Activated naive CD8-positive, alpha-beta T cell treated with anti-CD3 and anti-CD28 coated beads for 36 hours (primary cell): Measurements from ENCODE around the gene PJA1. TPM values are rescaled to one million over a fixed set of nuclear protein-coding genes. Genes with fewer than 3 reads are reported as not detected.
A peak's percentile ranks its signal among the peaks of the same experiment; 100 is the strongest.

Experiments
- DNase-seq: peaks from one replicate; pipeline ENCODE4 v3.0.0; 2021
- H3K27ac Mint-ChIP-seq: one replicate; pipeline ENCODE4 v1.8.0; 2022; ENCODE audit warnings: mild to moderate bottlenecking, moderate library complexity, mixed read lengths
- H3K27me3 Mint-ChIP-seq: one replicate; pipeline ENCODE4 v1.8.0; 2022; ENCODE audit warnings: mild to moderate bottlenecking, mixed read lengths
- H3K36me3 Mint-ChIP-seq: one replicate; pipeline ENCODE4 v1.8.0; 2021; ENCODE audit warnings: mild to moderate bottlenecking, mixed read lengths
- H3K4me1 Mint-ChIP-seq: one replicate; pipeline ENCODE4 v1.8.0; 2021; ENCODE audit warnings: mixed read lengths
- H3K4me3 Mint-ChIP-seq: one replicate; pipeline ENCODE4 v1.8.0; 2022; ENCODE audit warnings: mild to moderate bottlenecking, moderate library complexity, mixed read lengths
- H3K9me3 Mint-ChIP-seq: one replicate; pipeline ENCODE4 v1.8.0; 2022; ENCODE audit warnings: mixed read lengths
- total RNA-seq, 2 experiments: library from RNA; stranded (reverse); gene quantifications; one replicate each; pipeline ENCODE4 v1.2.3, GENCODE V29; 2021

The PJA1 gene
- 10 to 100 TPM; 22.4 to 22.9 TPM for total RNA-seq

DNA sequence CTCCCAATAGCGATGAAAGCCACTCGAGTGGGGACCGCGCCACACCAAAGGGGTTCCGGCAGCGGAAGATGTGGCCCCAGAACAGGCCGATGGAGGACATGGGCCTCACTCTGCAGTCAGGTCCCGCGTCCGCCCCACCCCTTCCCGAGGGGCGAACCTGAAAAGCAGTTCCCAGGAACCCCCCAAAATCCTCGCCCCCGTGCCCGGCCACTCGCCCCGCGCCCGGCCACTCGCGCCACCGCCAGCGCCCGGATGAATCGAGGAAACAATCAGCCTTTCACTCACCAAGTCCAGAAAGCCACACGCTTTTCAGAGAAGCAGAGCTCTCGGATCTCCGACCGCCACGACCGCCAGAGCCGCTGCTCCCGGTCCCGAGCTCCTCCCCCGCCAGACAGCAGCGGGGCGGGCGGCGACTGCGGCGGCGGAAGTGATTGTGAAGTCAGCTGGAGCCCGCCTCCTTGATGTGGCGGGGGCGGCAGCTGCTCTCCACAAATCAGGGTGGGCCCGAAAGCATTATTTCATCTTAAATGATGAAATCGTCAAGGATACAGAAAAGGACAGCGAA is at the start of gene PJA1:
PJA1 (minus strand) TSS at position 367 of the 565 bp plus-strand sequence. CDS start 2,380 bp downstream, outside the sequence.
- Mint-ChIP-seq H3K4me3 (peak within 1 kb of the TSS; percentile 86), H3K27me3 (no peaks in the 10 kb centered on the region), H3K4me1 (peaks cover 40% of the 10 kb centered on the region), H3K36me3 (peaks cover 25% of the 10 kb centered on the region), H3K9me3 (peaks cover 1% of the 10 kb centered on the region), H3K27ac (peak within 1 kb of the TSS; percentile 80)
- peak; percentile 82 for DNase-seq

- no peak overlapping the region for H3K27ac Mint-ChIP-seq
- H3K4me1 Mint-ChIP-seq: no peaks in the 10 kb centered on the region
- no peaks in the 10 kb centered on the region for H3K27me3 Mint-ChIP-seq
- no peak for DNase-seq
- H3K36me3 Mint-ChIP-seq: no peaks in the 10 kb centered on the region
- H3K9me3 Mint-ChIP-seq: no peaks in the 10 kb centered on the region
- H3K4me3 Mint-ChIP-seq: no peak overlapping the region
Measured at GRCh38 chrX:69214463-69214862, 49.2 kb upstream of the PJA1 start.

GRCh38 chrX:69211701-69212100 is 46.4 kb upstream of the PJA1 start:
- DNase-seq: no peak
- Mint-ChIP-seq H3K27ac (no peak overlapping the region), H3K36me3 (no peaks in the 10 kb centered on the region), H3K27me3 (no peaks in the 10 kb centered on the region), H3K9me3 (no peaks in the 10 kb centered on the region), H3K4me1 (no peaks in the 10 kb centered on the region), H3K4me3 (no peak overlapping the region)

GRCh38 chrX:69210581-69210980 is 45.3 kb upstream of the PJA1 start:
- H3K9me3 Mint-ChIP-seq: no peaks in the 10 kb centered on the region
- H3K27ac Mint-ChIP-seq: no peak overlapping the region
- no peak overlapping the region for H3K4me3 Mint-ChIP-seq
- DNase-seq: no peak
- H3K36me3 Mint-ChIP-seq: no peaks in the 10 kb centered on the region
- H3K27me3 Mint-ChIP-seq: no peaks in the 10 kb centered on the region
- no peaks in the 10 kb centered on the region for H3K4me1 Mint-ChIP-seq

DNA sequence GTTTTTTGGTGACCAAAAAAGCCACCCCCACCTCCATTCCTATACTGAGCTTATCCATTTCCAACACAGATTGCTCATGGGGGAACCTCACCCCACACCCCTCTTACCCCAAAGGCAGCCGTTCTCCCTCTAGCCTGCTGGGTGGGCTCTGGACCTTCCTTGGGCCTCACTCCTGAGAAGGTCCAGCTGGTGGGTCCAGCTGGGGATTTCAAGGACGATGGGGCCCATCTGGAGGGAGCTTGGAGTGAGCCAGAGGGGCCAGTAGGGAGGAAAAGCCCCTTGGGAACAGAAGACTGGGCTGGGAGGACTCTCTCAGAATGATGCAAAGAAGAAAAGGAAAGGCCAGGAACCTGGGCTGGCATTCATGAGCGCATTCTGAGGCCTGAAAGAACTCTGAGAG is 42.0 kb upstream of the PJA1 start:
- no peaks in the 10 kb centered on the region for H3K4me1 Mint-ChIP-seq
- no peak for DNase-seq
- no peaks in the 10 kb centered on the region for H3K27me3 Mint-ChIP-seq
- H3K36me3 Mint-ChIP-seq: no peaks in the 10 kb centered on the region
- no peak overlapping the region for H3K27ac Mint-ChIP-seq
- H3K9me3 Mint-ChIP-seq: no peaks in the 10 kb centered on the region
- H3K4me3 Mint-ChIP-seq: no peak overlapping the region

DNA sequence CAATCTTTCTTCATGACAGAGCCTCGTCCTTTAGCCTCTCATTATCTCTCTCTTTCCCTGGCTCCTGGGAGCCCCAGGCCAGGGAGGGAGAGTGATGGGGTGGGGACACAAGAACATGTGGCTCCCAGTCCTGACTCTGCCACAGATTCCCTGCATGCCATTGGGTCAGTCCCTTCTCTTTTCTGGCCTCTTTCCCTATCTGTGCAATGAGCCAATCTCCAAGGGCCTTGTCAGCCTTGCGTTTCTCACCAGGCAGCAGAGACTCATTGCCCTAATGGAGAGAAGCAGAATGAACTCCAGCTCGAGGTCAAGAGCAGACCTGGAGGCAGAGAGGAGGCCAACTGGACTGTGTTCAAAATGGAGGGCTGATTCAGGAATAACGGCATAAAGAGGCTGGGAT is 38.4 kb upstream of the PJA1 start:
- no peak for DNase-seq
- Mint-ChIP-seq H3K36me3 (no peaks in the 10 kb centered on the region), H3K4me3 (no peak overlapping the region), H3K9me3 (no peaks in the 10 kb centered on the region), H3K4me1 (no peaks in the 10 kb centered on the region), H3K27ac (no peak overlapping the region), H3K27me3 (no peaks in the 10 kb centered on the region)

GRCh38 chrX:69197690-69198089 is 32.4 kb upstream of the PJA1 start:
- H3K36me3 Mint-ChIP-seq: no peaks in the 10 kb centered on the region
- no peak for DNase-seq
- H3K9me3 Mint-ChIP-seq: no peaks in the 10 kb centered on the region
- H3K4me1 Mint-ChIP-seq: no peaks in the 10 kb centered on the region
- no peaks in the 10 kb centered on the region for H3K27me3 Mint-ChIP-seq
- no peak overlapping the region for H3K4me3 Mint-ChIP-seq
- no peak overlapping the region for H3K27ac Mint-ChIP-seq

- no peaks in the 10 kb centered on the region for H3K27me3 Mint-ChIP-seq
- H3K36me3 Mint-ChIP-seq: no peaks in the 10 kb centered on the region
- H3K9me3 Mint-ChIP-seq: no peaks in the 10 kb centered on the region
- H3K4me1 Mint-ChIP-seq: no peaks in the 10 kb centered on the region
- H3K27ac Mint-ChIP-seq: no peak overlapping the region
- H3K4me3 Mint-ChIP-seq: no peak overlapping the region
- DNase-seq: no peak
Measured at GRCh38 chrX:69196666-69197065, 31.4 kb upstream of the PJA1 start.

DNA sequence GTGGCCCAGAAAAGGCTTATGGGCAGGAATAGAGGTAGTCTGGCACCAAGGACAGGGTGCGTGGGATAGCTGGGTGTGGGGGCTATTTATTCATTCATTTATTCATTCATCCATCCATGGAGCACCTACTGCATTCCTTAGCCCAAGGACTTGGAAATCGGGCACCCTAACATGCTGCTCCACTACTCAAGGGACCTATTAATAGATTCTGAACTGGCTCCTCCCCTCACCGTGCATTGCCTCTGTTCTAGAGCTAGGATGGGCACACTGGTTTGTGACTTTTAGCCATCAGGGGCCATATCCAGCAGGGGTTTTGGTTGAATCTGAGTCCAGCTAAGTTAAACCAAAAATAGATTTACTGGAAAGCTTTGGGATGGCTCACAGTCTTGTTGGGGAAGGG is 30.6 kb upstream of the PJA1 start:
- Mint-ChIP-seq H3K27ac (no peak overlapping the region), H3K4me1 (no peaks in the 10 kb centered on the region), H3K27me3 (no peaks in the 10 kb centered on the region), H3K36me3 (no peaks in the 10 kb centered on the region), H3K9me3 (no peaks in the 10 kb centered on the region), H3K4me3 (no peak overlapping the region)
- DNase-seq: no peak

DNA sequence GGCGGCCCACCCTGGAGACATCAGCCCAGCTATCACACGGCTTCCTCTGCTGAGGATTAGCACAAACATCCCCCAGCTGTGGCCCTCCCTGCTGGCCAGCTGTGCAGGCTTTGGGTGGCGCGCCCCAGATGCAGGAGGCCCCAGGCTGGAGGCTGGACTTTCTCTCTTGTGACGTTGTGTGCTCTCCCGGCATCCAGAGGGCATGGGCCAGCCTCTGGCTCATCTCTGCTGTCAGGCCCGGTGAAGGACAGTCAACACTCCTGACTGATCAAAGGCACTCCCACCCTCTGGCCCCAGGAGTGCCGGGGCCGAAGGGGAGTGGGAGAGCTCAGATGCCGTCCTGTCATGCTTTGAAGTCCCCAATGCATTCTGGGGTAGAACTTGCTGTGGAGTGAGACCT is 29.9 kb upstream of the PJA1 start:
- Mint-ChIP-seq H3K4me3 (no peak overlapping the region), H3K4me1 (no peaks in the 10 kb centered on the region)

DNA sequence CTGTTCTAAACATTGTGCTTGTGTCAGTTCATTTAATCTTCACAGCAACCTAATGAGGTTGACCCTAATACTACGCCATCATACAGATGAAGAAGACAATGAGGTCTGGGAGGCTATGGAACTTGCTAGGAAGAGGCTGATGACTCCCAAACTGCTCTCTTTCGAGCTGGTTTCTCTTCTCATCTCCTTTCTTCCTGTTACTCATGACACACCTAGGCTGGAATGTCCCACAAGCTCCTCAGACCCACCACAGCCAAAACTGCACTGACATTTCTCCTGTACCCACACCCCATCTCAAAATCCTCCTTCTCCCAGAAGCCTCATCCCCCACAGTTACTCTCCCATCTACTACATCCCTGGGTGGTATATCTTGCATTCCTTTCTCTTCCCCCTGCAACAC is 27.4 kb upstream of the PJA1 start:
- Mint-ChIP-seq H3K4me3 (no peak overlapping the region), H3K36me3 (no peaks in the 10 kb centered on the region), H3K27me3 (no peaks in the 10 kb centered on the region), H3K27ac (no peak overlapping the region), H3K4me1 (no peaks in the 10 kb centered on the region), H3K9me3 (no peaks in the 10 kb centered on the region)
- no peak for DNase-seq

More for the DNA sequence above, 29.9 kb upstream of the PJA1 start:
- Mint-ChIP-seq H3K36me3 (no peaks in the 10 kb centered on the region), H3K27me3 (no peaks in the 10 kb centered on the region), H3K9me3 (no peaks in the 10 kb centered on the region), H3K27ac (no peak overlapping the region)
- DNase-seq: no peak

DNA sequence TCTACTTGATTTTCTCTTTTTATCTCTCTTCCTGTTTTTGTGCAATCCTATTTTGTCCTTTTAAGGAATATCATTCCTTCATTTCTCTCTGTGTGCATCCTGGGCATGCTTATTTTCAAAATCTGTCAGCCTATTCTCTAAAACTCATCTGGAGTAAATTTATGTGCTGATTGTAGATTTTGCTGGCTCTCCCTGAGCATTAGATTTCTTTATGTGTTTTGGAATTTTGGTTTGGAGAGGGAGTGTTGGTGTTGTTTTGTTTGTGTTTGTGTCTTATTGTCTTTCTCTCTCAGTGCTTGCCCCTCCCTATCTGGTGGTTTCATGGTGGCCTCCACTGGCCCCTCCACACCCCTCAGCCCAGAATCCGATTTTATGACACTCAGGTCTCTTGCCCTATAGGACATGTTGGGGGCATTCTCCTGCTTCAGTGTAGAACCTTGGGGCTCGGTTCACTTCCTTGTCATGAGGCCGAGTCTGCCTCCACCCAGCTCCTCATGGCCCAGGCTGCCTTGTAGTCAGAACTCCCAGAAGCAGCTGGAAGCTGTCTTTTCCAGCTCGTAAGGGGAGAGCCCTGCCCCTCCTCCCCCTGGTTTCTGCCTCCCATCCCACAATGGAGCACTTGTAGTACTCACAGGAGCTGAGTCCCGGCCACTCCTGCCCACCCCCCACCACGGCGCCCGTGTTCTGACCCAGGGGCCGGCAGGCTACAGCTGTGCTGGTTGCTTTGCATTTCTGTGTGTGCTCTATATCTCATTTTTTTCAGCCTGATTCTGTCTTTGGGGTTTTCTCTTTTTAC is 24.5 kb upstream of the PJA1 start:
- H3K4me3 Mint-ChIP-seq: no peak overlapping the region

GRCh38 chrX:69186651-69187050 is 21.4 kb upstream of the PJA1 start:
- no peak for DNase-seq
- no peaks in the 10 kb centered on the region for H3K9me3 Mint-ChIP-seq
- H3K4me1 Mint-ChIP-seq: no peaks in the 10 kb centered on the region
- no peaks in the 10 kb centered on the region for H3K36me3 Mint-ChIP-seq
- no peak overlapping the region for H3K27ac Mint-ChIP-seq
- H3K4me3 Mint-ChIP-seq: no peak overlapping the region
- no peaks in the 10 kb centered on the region for H3K27me3 Mint-ChIP-seq

More for the DNA sequence above, 24.5 kb upstream of the PJA1 start:
- DNase-seq: no peak
- Mint-ChIP-seq H3K4me1 (no peaks in the 10 kb centered on the region), H3K27me3 (no peaks in the 10 kb centered on the region), H3K9me3 (no peaks in the 10 kb centered on the region), H3K36me3 (no peaks in the 10 kb centered on the region), H3K27ac (no peak overlapping the region)

GRCh38 chrX:69185886-69186285 is 20.6 kb upstream of the PJA1 start:
- DNase-seq: no peak
- Mint-ChIP-seq H3K36me3 (no peaks in the 10 kb centered on the region), H3K27ac (no peak overlapping the region), H3K4me3 (no peak overlapping the region), H3K4me1 (no peaks in the 10 kb centered on the region), H3K27me3 (no peaks in the 10 kb centered on the region), H3K9me3 (no peaks in the 10 kb centered on the region)

DNA sequence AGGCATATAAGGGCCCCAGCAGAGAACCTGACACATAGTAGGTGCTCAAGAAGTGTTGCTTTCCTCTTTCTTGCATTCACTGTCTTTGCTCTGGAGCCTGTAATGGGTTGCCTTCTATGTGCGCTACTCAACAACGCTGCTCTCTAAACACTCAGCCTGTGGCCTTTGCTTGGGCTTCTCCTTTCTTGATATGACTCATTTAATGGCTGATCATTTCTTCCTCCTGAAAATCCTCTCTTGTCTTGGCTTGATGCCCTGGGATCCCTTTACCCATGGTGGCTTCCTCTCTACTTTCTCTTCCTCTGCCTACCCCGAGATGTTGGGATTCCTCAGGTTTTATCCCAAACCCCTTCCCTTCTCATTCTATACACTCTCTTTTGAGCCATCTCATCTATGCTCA is 19.9 kb upstream of the PJA1 start:
- Mint-ChIP-seq H3K9me3 (no peaks in the 10 kb centered on the region), H3K4me1 (no peaks in the 10 kb centered on the region), H3K36me3 (no peaks in the 10 kb centered on the region), H3K4me3 (no peak overlapping the region), H3K27ac (no peak overlapping the region), H3K27me3 (peaks cover 2% of the 10 kb centered on the region)
- no peak for DNase-seq

GRCh38 chrX:69182818-69183380 is 17.6 kb upstream of the PJA1 start:
- H3K36me3 Mint-ChIP-seq: no peaks in the 10 kb centered on the region
- H3K9me3 Mint-ChIP-seq: no peaks in the 10 kb centered on the region
- H3K27me3 Mint-ChIP-seq: peaks cover 6% of the 10 kb centered on the region
- H3K4me1 Mint-ChIP-seq: no peaks in the 10 kb centered on the region
- no peak overlapping the region for H3K27ac Mint-ChIP-seq
- no peak overlapping the region for H3K4me3 Mint-ChIP-seq
- no peak for DNase-seq
